Measurements from ENCODE around the gene FOXO1.

Gene FOXO1

GRCh38 chr13:40609972-40610726 is 56.3 kb downstream of the FOXO1 start:
- no peak for DNase-seq (ENCODE audit: low read depth, low spot score)

GRCh38 chr13:40608308-40608707 is 58.1 kb downstream of the FOXO1 start:
- no peak for DNase-seq (ENCODE audit: low read depth, low spot score)

- DNase-seq (ENCODE audit: low read depth, low spot score) = no peak
These were observed 60.9 kb downstream of the FOXO1 start for GRCh38 chr13:40605573-40605972.

GRCh38 chr13:40604135-40604534 is 62.3 kb downstream of the FOXO1 start:
- no peak for DNase-seq (ENCODE audit: low read depth, low spot score)

- DNase-seq (ENCODE audit: low read depth, low spot score) = no peak
These were observed 66.2 kb downstream of the FOXO1 start for GRCh38 chr13:40600149-40600751.

GRCh38 chr13:40599747-40600146 is 66.7 kb downstream of the FOXO1 start:
- no peak for DNase-seq (ENCODE audit: low read depth, low spot score)

- DNase-seq (ENCODE audit: low read depth, low spot score) = no peak
These were observed 67.3 kb downstream of the FOXO1 start for GRCh38 chr13:40599124-40599523.

GRCh38 chr13:40598569-40598968 is 67.9 kb downstream of the FOXO1 start:
- no peak for DNase-seq (ENCODE audit: low read depth, low spot score)

GRCh38 chr13:40597735-40598365 is 68.6 kb downstream of the FOXO1 start:
- DNase-seq (ENCODE audit: low read depth, low spot score) = no peak

GRCh38 chr13:40596484-40596883 is 70.0 kb downstream of the FOXO1 start:
- no peak for DNase-seq (ENCODE audit: low read depth, low spot score)

GRCh38 chr13:40595693-40596092 is 70.7 kb downstream of the FOXO1 start:
- DNase-seq (ENCODE audit: low read depth, low spot score) = no peak

- no peak for DNase-seq (ENCODE audit: low read depth, low spot score)
These were observed 74.4 kb downstream of the FOXO1 start for GRCh38 chr13:40592035-40592434.

- no peak for DNase-seq (ENCODE audit: low read depth, low spot score)
These were observed 75.3 kb downstream of the FOXO1 start for GRCh38 chr13:40591091-40591490.

GRCh38 chr13:40590112-40590862 is 76.2 kb downstream of the FOXO1 start:
- no peak for DNase-seq (ENCODE audit: low read depth, low spot score)

- no peak for DNase-seq (ENCODE audit: low read depth, low spot score)
These were observed 76.9 kb downstream of the FOXO1 start for GRCh38 chr13:40589285-40590109.

GRCh38 chr13:40588101-40588500 is 78.3 kb downstream of the FOXO1 start:
- no peak for DNase-seq (ENCODE audit: low read depth, low spot score)

- DNase-seq (ENCODE audit: low read depth, low spot score) = no peak
These were observed 79.4 kb downstream of the FOXO1 start for GRCh38 chr13:40586886-40587565.

GRCh38 chr13:40585911-40586471 is 80.5 kb downstream of the FOXO1 start:
- DNase-seq (ENCODE audit: low read depth, low spot score) = no peak

GRCh38 chr13:40583738-40584137 is 82.7 kb downstream of the FOXO1 start:
- no peak for DNase-seq (ENCODE audit: low read depth, low spot score)

GRCh38 chr13:40582531-40582930 is 83.9 kb downstream of the FOXO1 start:
- no peak for DNase-seq (ENCODE audit: low read depth, low spot score)

- no peak for DNase-seq (ENCODE audit: low read depth, low spot score)
These were observed 85.2 kb downstream of the FOXO1 start for GRCh38 chr13:40581277-40581579.
